OCI-LY3 (cell line): ENCODE results near the gene EOLA1.

ENCODE experiments used
- H2AFZ ChIP-seq: fragments of 200-600, 300-600 bp; shearing (Covaris generic); 2 replicates; pipeline ENCODE4 v1.6.0; 2014; ENCODE audit warnings: antibody characterized with exemption, low read depth, low read length
- H3K27ac ChIP-seq: fragments of 200-600, 300-600 bp; sonication (generic); 2 replicates; pipeline ENCODE4 v1.5.1; 2014; ENCODE audit warnings: mild to moderate bottlenecking, low read length, moderate library complexity, mixed read lengths
- H3K27me3 ChIP-seq: fragments of 200-600, 300-600 bp; sonication (generic); 2 replicates; pipeline ENCODE4 v1.6.1; 2014; ENCODE audit warnings: low read depth, low read length, mixed read lengths
- H3K36me3 ChIP-seq: fragments of 200-600, 300-600 bp; sonication (generic); replicated peaks from 2 replicates; pipeline ENCODE3; 2014; ENCODE audit warnings: low read depth, low read length, mixed read lengths
- H3K4me1 ChIP-seq: fragments of 300-600, 200-600 bp; sonication (generic); 2 replicates; pipeline ENCODE4 v1.6.1; 2014; ENCODE audit warnings: low read length, mixed read lengths
- H3K4me2 ChIP-seq: fragments of 200-600, 300-600 bp; sonication (generic); 2 replicates; pipeline ENCODE4 v1.6.1; 2014; ENCODE audit warnings: low read length, mixed read lengths
- H3K4me3 ChIP-seq: fragments of 300-600, 200-600 bp; sonication (generic); 2 replicates; pipeline ENCODE4 v1.5.1; 2014; ENCODE audit warnings: antibody characterized with exemption, mild to moderate bottlenecking, low read length, moderate library complexity
- H3K79me2 ChIP-seq: fragments of 300-600, 200-600 bp; shearing (Covaris generic); 2 replicates; pipeline ENCODE4 v1.6.1; 2014; ENCODE audit warnings: mild to moderate bottlenecking, low read length, mixed read lengths
- H3K9ac ChIP-seq: fragments of 300-600, 200-600 bp; shearing (Covaris generic); 2 replicates; pipeline ENCODE4 v1.6.0; 2014; ENCODE audit warnings: mild to moderate bottlenecking, low read length, moderate library complexity
- H3K9me3 ChIP-seq: fragments of 200-600, 300-600 bp; shearing (Covaris generic); 2 replicates; pipeline ENCODE4 v1.6.1; 2014; ENCODE audit warnings: low read length, mixed read lengths; ENCODE audit not compliant: insufficient read depth
- H4K20me1 ChIP-seq: fragments of 200-600, 300-600 bp; sonication (generic); 2 replicates; pipeline ENCODE4 v1.6.1; 2016; ENCODE audit warnings: low read length, mixed read lengths; ENCODE audit not compliant: insufficient read depth
- EZH2phosphoT487 ChIP-seq: fragments of 200-600 bp; shearing (Covaris generic); IDR thresholded peaks from 2 replicates; pipeline ENCODE4 v1.6.1; 2018; ENCODE audit warnings: antibody characterized with exemption, mixed run types, low read depth
- TF ChIP-seq, protein P1 (sequence below): fragments of 200-600, 300-600 bp; sonication (generic); IDR thresholded peaks from 2 replicates; pipeline ENCODE4 v1.5.1; 2014; ENCODE audit warnings: antibody characterized with exemption, low read length, low read depth

Gene EOLA1

DNA sequence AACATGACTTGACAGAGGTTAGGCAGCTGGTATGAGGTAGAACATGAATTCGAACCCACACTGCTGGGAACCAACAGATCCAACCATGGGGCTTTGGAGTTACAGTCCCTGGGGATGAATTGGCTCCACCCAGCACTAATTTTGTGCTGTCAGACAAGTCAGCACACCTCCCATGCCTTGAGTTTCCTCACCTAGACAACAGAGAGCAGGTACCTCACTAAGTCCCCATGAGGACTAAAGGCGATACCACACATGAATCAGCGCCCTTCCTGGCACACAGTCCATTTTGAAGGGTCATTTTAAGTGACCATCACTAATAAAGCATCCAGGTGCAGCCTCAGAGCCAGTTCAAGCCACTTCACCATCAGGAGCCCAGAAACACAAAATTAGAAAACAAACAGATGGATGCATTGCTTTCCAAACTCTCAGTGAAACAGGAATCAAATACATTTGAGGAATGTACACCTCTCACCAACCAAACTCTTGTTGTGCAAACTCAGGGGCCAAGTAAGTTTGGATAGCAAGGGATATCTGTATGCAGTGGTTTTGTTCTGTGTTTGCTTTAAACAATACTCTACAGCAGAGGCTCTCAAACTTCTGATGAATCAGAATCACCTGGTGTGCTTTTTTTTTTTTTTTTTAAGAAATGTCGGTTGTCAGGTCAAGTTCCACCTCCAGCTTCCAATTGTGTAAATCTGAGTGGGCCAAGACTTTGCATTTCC, 45.8 kb upstream of the EOLA1 start:
- no peak overlapping the region for H3K27ac ChIP-seq
- no peak overlapping the region for H3K4me3 ChIP-seq
- H3K9me3 ChIP-seq: no peaks in the 10 kb centered on the region
- peaks cover 4% of the 10 kb centered on the region; the same call in 1 of the 2 replicates for H3K79me2 ChIP-seq
- no peak overlapping the region for H3K9ac ChIP-seq
- H3K4me2 ChIP-seq: no peak overlapping the region
- H3K36me3 ChIP-seq: peaks cover 76% of the 10 kb centered on the region
- peaks cover 30% of the 10 kb centered on the region for H4K20me1 ChIP-seq
- H2AFZ ChIP-seq: no peak overlapping the region
- H3K4me1 ChIP-seq: peaks cover 4% of the 10 kb centered on the region
- no peaks in the 10 kb centered on the region for H3K27me3 ChIP-seq
- TF ChIP-seq, protein P1, sequence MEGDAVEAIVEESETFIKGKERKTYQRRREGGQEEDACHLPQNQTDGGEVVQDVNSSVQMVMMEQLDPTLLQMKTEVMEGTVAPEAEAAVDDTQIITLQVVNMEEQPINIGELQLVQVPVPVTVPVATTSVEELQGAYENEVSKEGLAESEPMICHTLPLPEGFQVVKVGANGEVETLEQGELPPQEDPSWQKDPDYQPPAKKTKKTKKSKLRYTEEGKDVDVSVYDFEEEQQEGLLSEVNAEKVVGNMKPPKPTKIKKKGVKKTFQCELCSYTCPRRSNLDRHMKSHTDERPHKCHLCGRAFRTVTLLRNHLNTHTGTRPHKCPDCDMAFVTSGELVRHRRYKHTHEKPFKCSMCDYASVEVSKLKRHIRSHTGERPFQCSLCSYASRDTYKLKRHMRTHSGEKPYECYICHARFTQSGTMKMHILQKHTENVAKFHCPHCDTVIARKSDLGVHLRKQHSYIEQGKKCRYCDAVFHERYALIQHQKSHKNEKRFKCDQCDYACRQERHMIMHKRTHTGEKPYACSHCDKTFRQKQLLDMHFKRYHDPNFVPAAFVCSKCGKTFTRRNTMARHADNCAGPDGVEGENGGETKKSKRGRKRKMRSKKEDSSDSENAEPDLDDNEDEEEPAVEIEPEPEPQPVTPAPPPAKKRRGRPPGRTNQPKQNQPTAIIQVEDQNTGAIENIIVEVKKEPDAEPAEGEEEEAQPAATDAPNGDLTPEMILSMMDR: no peak
- no peak for TF ChIP-seq EZH2phosphoT487

DNA sequence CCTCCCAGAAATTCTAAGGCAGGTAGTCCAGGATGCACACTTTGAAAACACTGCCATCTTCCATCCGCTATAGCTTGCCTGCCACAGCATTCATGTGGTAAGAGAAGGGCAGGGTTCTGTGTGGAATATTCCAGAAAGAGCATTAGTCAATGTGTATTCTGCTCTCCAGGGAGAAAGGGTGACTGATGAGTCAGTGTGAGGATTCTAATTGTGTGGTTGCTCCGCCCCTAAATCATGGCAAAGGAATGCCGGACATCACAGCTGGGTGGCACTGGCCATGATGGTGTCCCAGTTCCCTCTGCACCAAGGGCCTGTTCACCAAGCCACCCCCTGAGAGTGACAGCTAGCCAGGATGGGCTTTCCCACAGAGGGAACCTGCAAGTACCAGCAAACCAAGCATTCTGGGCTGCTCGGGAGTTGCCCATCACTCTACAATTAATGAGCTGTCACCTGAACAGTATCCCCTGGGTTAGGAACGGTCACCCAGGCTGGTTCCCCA, 45.2 kb upstream of the EOLA1 start:
- Histone ChIP-seq H3K27me3 (no peaks in the 10 kb centered on the region), H3K36me3 (peaks cover 74% of the 10 kb centered on the region), H3K79me2 (peaks cover 6% of the 10 kb centered on the region; the same call in 1 of the 2 replicates), H3K27ac (no peak overlapping the region), H4K20me1 (peaks cover 36% of the 10 kb centered on the region), H3K4me2 (no peak overlapping the region), H2AFZ (no peak overlapping the region), H3K9me3 (no peaks in the 10 kb centered on the region), H3K4me3 (no peak overlapping the region), H3K9ac (no peak overlapping the region), H3K4me1 (peaks cover 10% of the 10 kb centered on the region)
- TF ChIP-seq EZH2phosphoT487: no peak
- TF ChIP-seq, protein P1: no peak

DNA sequence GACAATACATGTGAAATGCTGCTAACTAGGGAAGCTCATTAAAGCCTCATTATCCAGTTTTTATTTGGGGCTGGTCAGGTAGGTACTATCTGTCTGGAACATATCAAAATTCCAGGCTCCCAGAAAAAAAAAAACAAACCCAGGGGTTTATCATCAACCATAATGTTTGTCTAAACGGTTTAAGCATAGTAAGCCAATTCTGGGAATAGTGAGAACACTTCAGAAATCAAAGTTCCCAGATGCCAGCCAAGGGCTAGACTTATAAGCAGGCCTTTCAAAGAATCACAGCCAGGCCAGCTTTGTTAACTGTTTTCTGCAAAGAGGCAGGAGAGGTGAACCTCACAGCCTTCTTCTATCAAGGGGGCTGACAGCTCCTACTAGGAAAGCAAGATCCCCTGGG, 43.8 kb upstream of the EOLA1 start:
- Histone ChIP-seq H3K4me2 (no peak overlapping the region), H3K36me3 (peaks cover 79% of the 10 kb centered on the region)

DNA sequence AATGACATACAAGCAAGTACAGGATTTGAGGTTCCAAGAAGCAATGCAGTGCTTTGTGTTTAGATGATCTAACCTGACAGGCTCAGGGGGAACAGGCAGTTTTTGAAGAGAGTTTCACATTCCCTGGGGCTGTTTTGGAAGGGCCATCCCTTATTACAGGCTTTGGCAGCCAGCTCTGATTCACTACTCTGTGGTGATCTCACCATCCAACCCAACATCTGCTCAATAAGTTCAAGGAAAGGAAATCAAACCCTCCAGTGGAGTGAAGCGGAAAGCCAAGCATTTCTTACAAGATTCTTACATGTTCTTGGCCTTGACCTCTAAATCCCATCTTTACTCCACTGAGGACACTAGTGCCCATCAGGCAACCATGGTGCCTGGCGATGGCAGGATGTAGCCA, 43.2 kb upstream of the EOLA1 start:
- no peak overlapping the region for H3K4me2 ChIP-seq
- TF ChIP-seq, protein P1: no peak
- no peak for TF ChIP-seq EZH2phosphoT487
- H3K27ac ChIP-seq: no peak overlapping the region
- H3K79me2 ChIP-seq: peaks cover 20% of the 10 kb centered on the region
- H4K20me1 ChIP-seq: peaks cover 52% of the 10 kb centered on the region
- H3K9ac ChIP-seq: no peak overlapping the region
- H3K4me1 ChIP-seq: peaks cover 30% of the 10 kb centered on the region
- H3K4me3 ChIP-seq: no peak overlapping the region
- no peak overlapping the region for H2AFZ ChIP-seq
- H3K27me3 ChIP-seq: no peaks in the 10 kb centered on the region
- H3K36me3 ChIP-seq: peaks cover 80% of the 10 kb centered on the region
- H3K9me3 ChIP-seq: no peaks in the 10 kb centered on the region

More for the DNA sequence above, 43.8 kb upstream of the EOLA1 start:
- no peaks in the 10 kb centered on the region for H3K27me3 ChIP-seq
- H2AFZ ChIP-seq: no peak overlapping the region
- H3K4me1 ChIP-seq: peaks cover 24% of the 10 kb centered on the region
- H3K4me3 ChIP-seq: no peak overlapping the region
- peaks cover 14% of the 10 kb centered on the region for H3K79me2 ChIP-seq
- H3K9me3 ChIP-seq: no peaks in the 10 kb centered on the region
- TF ChIP-seq, protein P1: no peak
- no peak for TF ChIP-seq EZH2phosphoT487
- H3K27ac ChIP-seq: no peak overlapping the region
- no peak overlapping the region for H3K9ac ChIP-seq
- peaks cover 46% of the 10 kb centered on the region for H4K20me1 ChIP-seq
